ENCODE data around the gene EXD3.

The EXD3 gene

GRCh38 chr9:137434498-137435380 is 11.8 kb upstream of the EXD3 start:
- no peak for TF ChIP-seq CTCF (IDR thresholded peaks at IDR 0.05; ENCODE audit: low read depth, low read length)
- DNase-seq (ENCODE audit: extremely low read depth, low read depth): no peak

DNA sequence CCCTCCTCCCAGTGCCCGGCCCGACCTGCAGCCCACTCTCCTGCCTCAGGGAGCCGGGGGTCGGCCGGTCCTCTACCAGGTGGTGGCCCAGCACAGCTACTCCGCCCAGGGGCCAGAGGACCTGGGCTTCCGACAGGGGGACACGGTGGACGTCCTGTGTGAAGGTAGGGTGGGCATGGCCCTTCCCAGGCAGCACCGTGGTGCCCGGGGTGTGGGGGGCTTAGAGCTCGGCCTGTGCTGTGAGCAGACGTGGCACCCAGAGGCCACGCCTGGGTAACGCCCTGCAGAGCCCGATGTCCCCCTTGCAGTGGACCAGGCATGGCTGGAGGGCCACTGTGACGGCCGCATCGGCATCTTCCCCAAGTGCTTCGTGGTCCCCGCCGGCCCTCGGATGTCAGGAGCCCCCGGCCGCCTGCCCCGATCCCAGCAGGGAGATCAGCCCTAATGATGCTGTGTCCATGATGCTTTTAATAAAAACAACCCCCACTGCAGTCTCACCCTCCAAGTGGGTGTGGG is 11.0 kb upstream of the EXD3 start:
- TF ChIP-seq CTCF (IDR thresholded peaks at IDR 0.05; ENCODE audit: low read depth, low read length): no peak
- no peak for DNase-seq (ENCODE audit: extremely low read depth, low read depth)

GRCh38 chr9:137433349-137433915 is 10.5 kb upstream of the EXD3 start:
- no peak for DNase-seq (ENCODE audit: extremely low read depth, low read depth)
- TF ChIP-seq CTCF (IDR thresholded peaks at IDR 0.05; ENCODE audit: low read depth, low read length): no peak

DNA sequence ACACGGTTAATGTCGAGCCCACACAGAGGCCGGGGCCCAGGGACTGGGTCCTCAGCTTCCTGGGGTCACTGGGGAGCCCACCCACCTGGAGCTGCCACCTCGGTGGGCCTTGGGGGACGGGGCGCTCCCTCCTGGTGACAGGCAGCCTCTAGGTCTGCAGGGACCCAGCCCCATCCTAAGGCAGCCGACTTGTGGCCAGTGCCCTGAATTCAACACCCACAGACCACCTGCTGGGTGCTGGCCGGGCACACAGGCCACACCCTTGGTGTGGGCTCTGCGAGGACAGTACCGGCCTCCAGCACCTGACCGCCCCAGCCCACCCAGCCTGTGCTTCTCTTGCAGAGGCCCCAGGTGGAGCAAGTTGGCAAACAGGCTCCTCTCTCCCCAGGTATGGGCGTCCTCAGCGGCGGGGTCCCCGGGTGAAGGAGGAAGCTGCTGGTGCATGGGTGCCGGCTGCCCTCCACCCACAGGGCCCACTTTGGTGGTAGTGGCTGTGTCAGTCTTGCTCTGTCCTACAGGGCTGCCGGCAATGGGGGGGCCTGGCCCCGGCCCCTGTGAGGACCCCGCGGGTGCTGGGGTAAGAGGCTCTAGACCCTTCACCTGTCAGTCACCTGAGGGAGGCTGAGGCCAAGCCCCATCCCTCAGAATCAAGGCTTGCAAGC is 9.9 kb upstream of the EXD3 start:
- TF ChIP-seq CTCF (IDR thresholded peaks at IDR 0.05; ENCODE audit: low read depth, low read length): no peak
- no peak for DNase-seq (ENCODE audit: extremely low read depth, low read depth)

- DNase-seq (ENCODE audit: extremely low read depth, low read depth): no peak
- TF ChIP-seq CTCF (IDR thresholded peaks at IDR 0.05; ENCODE audit: low read depth, low read length): no peak
Measured at GRCh38 chr9:137431416-137431931, 8.5 kb upstream of the EXD3 start.

DNA sequence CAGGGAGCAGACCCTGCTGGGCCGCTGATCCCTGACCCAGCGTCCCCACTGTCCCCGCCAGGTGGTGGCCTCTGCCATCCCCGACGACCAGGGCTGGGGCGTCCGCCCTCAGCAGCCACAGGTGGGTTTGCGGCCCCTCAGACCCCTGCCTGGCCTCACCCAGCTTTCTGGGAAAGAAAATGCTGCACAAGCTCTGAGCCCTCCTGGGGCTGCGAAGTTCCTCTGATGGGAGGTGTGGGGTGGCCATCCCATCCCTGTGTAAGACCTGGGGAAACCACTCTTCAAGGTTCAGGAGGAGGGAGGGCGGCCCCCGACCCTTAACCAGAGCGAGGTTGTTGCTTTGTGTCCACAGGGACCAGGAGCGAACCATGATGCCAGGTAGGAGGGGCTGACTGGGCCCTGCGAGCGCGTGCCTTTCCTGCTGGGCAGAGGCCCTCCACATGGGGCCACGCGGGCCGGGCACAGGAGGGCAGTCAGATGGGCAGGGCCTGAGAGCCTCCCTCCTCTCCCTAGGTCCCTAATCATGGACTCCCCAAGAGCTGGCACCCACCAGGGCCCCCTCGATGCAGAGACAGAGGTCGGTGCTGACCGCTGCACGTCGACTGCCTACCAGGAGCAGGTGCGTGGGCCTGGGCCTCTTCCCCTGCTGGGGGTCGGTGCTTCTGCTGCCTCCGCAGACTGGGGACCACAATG is 7.9 kb upstream of the EXD3 start:
- no peak for DNase-seq (ENCODE audit: extremely low read depth, low read depth)
- no peak for TF ChIP-seq CTCF (IDR thresholded peaks at IDR 0.05; ENCODE audit: low read depth, low read length)
